ENCODE measurements around the gene SRPK2. TPM values are rescaled to one million over a fixed set of nuclear protein-coding genes. Genes with fewer than 3 reads are reported as not detected.
A peak's percentile ranks its signal among the peaks of the same experiment; 100 is the strongest.
"Not testable (repeated sequence)": the region's sequence is repeated elsewhere in the genome, so short reads cannot be mapped to it uniquely, and the experiment has no call there.

SRPK2 gene
- total RNA-seq (ENCODE audit: unreplicated experiment), result 70.5 TPM
- long read RNA-seq, partial matches to known transcripts, result 15 of 19 reads
- long read RNA-seq, other reads (novel, unspliced or antisense), result 4 of 19 reads

DNA sequence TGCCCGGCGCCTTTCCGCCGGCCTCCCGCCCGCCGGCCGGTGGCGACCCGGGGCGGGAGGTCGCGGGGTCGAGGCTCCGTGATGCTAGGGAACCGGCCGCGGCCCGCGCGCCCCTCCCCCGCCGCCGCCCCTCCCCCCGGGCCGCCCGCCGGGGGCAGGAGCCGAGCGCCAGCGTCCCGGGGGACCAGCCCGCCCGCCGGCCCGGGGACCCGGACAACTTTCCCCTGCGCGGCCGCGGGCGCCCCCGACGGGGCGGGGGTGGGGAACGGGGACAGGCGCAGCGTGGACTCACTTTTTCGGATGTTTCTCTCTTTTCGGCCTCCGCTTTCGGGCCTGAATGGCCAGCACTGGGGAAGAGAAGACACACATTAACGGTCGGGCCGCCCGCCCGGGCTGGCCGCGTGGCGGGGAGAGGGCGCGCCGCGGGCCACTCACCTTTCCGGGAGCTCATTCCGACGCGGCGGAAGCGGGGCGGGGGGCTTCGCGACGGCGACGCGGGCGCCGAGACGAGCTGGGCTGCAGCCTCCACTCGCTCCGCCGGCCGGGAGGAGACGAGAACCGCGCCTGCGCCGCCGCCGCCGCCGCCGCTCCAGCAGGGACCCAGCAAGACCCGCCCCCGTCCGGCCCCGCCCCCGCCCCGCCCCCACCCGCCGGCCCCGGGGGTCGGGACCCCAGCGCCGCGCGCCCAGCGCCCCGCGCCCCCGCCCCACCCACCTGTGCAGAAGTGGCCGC lies at the start of gene SRPK2:
TSS of gene SRPK2 (minus strand) at position 566 of the 732 bp plus-strand sequence.
- TF ChIP-seq, protein P1, sequence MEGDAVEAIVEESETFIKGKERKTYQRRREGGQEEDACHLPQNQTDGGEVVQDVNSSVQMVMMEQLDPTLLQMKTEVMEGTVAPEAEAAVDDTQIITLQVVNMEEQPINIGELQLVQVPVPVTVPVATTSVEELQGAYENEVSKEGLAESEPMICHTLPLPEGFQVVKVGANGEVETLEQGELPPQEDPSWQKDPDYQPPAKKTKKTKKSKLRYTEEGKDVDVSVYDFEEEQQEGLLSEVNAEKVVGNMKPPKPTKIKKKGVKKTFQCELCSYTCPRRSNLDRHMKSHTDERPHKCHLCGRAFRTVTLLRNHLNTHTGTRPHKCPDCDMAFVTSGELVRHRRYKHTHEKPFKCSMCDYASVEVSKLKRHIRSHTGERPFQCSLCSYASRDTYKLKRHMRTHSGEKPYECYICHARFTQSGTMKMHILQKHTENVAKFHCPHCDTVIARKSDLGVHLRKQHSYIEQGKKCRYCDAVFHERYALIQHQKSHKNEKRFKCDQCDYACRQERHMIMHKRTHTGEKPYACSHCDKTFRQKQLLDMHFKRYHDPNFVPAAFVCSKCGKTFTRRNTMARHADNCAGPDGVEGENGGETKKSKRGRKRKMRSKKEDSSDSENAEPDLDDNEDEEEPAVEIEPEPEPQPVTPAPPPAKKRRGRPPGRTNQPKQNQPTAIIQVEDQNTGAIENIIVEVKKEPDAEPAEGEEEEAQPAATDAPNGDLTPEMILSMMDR (IDR thresholded peaks at IDR 0.05; ENCODE audit: unreplicated experiment), result no peak
- Mint-ChIP-seq H3K36me3 (ENCODE audit: low read depth, unreplicated experiment) (peaks cover 14% of the 10 kb centered on the region), H3K4me1 (ENCODE audit: unreplicated experiment) (peaks cover 11% of the 10 kb centered on the region), H3K9me3 (ENCODE audit: unreplicated experiment) (no peaks in the 10 kb centered on the region), H3K4me3 (ENCODE audit: unreplicated experiment) (peak within 1 kb of the TSS; percentile 99), H3K27me3 (ENCODE audit: unreplicated experiment) (peaks cover 5% of the 10 kb centered on the region), H3K27ac (ENCODE audit: unreplicated experiment) (peak within 1 kb of the TSS; percentile 92)
- peak; percentile 82 for DNase-seq (ENCODE audit: low spot score)

DNA sequence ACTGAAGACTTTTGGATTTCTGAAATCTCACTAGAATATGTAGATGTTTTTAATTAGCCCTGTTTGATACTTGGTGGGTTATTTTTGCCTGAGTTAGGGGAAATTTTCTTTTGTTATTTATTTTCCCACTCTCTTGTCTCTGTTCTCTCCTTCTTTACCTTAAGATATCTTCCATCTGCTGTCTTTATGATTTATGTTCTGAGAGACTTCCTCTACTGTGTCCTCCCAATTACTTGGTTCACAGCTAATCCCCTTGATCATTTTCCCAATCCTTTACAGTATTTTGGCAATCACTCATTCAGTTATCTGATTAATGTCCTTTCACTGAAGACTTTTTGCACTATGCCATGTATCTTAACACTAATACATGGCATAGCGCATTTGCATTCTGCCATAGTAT lies 49.5 kb upstream of the SRPK2 start:
- Mint-ChIP-seq H3K4me1 (ENCODE audit: unreplicated experiment) (peaks cover 5% of the 10 kb centered on the region), H3K4me3 (ENCODE audit: unreplicated experiment) (no peak overlapping the region), H3K9me3 (ENCODE audit: unreplicated experiment) (no peaks in the 10 kb centered on the region)

DNA sequence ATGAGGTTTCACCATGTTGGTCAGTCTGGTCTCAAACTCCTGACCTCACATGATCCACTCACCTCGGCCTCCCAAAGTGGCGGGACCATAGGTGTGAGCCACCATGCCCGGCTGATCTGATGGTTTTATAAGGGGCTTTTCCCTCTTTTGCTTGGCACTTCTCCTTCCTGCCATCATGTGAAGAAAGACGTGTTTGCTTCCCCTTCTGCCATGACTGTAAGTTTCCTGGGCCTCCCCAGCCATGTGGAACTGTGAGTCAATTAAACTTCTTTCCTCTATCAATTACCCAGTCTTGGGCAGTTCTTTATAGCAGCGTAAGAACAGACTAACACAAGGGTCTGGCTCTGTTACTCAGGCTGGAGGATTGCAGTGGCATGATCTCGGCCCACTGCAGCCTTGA lies 48.6 kb upstream of the SRPK2 start:
- not testable (repeated sequence) for H3K9me3 Mint-ChIP-seq (ENCODE audit: unreplicated experiment); H3K36me3 Mint-ChIP-seq (ENCODE audit: low read depth, unreplicated experiment); H3K4me1 Mint-ChIP-seq (ENCODE audit: unreplicated experiment); H3K27me3 Mint-ChIP-seq (ENCODE audit: unreplicated experiment); H3K4me3 Mint-ChIP-seq (ENCODE audit: unreplicated experiment); H3K27ac Mint-ChIP-seq (ENCODE audit: unreplicated experiment); DNase-seq (ENCODE audit: low spot score)

More for the DNA sequence above, 49.5 kb upstream of the SRPK2 start:
- DNase-seq (ENCODE audit: low spot score), result no peak
- peaks cover 3% of the 10 kb centered on the region for H3K27me3 Mint-ChIP-seq (ENCODE audit: unreplicated experiment)
- H3K27ac Mint-ChIP-seq (ENCODE audit: unreplicated experiment), result no peak overlapping the region
- H3K36me3 Mint-ChIP-seq (ENCODE audit: low read depth, unreplicated experiment), result no peaks in the 10 kb centered on the region
- TF ChIP-seq, protein P1 (IDR thresholded peaks at IDR 0.05; ENCODE audit: unreplicated experiment), result no peak

DNA sequence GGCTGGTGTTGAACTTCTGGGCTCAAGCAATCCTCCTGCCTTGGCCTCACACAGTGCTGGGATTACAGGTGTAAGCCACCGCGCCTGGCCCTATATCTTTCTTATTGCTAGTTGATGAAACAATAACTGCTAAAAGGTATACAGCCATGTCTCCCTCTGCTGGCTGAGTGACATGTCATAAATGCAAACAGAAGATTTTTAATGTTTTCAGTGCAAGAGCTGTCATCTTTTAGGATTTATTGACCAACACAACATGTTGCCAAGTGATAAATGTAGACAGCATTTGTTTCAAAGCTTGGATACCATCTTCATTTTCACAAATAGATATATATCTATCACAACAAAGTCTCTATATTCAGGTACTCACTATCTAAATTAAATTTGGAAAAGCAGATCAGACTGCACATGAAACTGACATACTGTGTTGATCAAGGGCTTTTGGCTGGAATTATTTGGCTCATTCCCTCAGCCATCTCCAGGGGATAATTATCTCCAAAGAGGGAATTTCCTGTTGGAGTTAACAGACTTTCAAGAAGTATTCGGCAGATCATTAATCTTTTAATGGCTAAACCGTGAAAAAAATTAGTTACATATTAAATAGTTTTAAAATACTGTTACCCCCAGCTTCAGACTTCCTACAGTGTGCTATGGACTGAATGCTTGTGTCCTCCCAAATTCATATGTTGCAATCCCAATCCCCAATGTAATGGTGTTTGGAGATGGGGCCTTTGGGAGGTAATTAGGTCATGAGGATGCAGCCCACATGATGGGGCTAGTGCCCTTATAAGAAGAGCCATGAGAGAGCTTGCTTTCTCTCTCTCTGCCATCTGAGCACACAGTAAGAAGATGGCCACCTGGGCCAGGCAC lies 41.3 kb upstream of the SRPK2 start:
- Mint-ChIP-seq H3K4me1 (ENCODE audit: unreplicated experiment) (no peaks in the 10 kb centered on the region), H3K9me3 (ENCODE audit: unreplicated experiment) (no peaks in the 10 kb centered on the region), H3K36me3 (ENCODE audit: low read depth, unreplicated experiment) (no peaks in the 10 kb centered on the region), H3K4me3 (ENCODE audit: unreplicated experiment) (no peak overlapping the region), H3K27ac (ENCODE audit: unreplicated experiment) (no peak overlapping the region), H3K27me3 (ENCODE audit: unreplicated experiment) (peaks cover 4% of the 10 kb centered on the region)
- TF ChIP-seq, protein P1 (IDR thresholded peaks at IDR 0.05; ENCODE audit: unreplicated experiment), result peak; percentile 28
- DNase-seq (ENCODE audit: low spot score), result peak; percentile 23

DNA sequence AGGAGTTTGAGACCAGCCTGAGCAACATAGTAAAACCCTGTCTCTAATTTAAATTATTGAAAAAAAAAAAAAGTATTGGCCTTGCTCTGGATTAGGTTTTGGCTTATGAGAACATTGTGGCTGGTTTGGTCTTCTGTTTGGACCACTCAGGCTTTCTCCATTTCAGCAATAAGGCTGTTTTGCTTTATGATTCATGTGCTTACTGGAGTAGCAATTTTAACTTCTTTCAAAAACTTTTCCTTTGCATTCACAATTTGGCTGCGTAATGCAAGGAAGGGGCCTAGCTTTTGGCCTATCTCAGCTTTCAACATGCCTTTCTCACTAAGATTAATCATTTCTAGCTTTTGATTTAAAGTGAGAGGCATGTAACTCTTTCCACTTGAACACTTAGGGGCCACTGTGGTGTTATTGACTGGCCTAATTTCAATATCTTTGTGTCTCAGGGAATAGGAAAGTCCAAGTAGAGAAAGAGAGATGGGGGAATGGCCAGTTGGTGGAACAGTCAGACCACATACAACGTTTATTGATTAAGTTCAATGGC lies 38.0 kb upstream of the SRPK2 start:
- no peak for DNase-seq (ENCODE audit: low spot score)
- no peaks in the 10 kb centered on the region for H3K36me3 Mint-ChIP-seq (ENCODE audit: low read depth, unreplicated experiment)
- peaks cover 4% of the 10 kb centered on the region for H3K27me3 Mint-ChIP-seq (ENCODE audit: unreplicated experiment)
- H3K27ac Mint-ChIP-seq (ENCODE audit: unreplicated experiment), result no peak overlapping the region
- no peaks in the 10 kb centered on the region for H3K4me1 Mint-ChIP-seq (ENCODE audit: unreplicated experiment)
- H3K4me3 Mint-ChIP-seq (ENCODE audit: unreplicated experiment), result no peak overlapping the region
- no peaks in the 10 kb centered on the region for H3K9me3 Mint-ChIP-seq (ENCODE audit: unreplicated experiment)
- TF ChIP-seq, protein P1 (IDR thresholded peaks at IDR 0.05; ENCODE audit: unreplicated experiment), result no peak

Measured in endothelial cell (in vitro differentiated cells).